Panc1 (cell line): Measurements from ENCODE around the gene POLD3.

Experiments
- POLR2AphosphoS5 ChIP-seq: IDR thresholded peaks from 2 replicates; pipeline ENCODE4 v1.6.1; 2012; ENCODE audit warnings: mild to moderate bottlenecking, low read depth, low read length, moderate library complexity
- SIN3A ChIP-seq: IDR thresholded peaks from 2 replicates; pipeline ENCODE4 v1.6.1; 2012; ENCODE audit warnings: low read depth, mild to moderate bottlenecking, low read length, moderate library complexity, borderline replicate concordance; ENCODE audit not compliant: insufficient read depth
- TCF7L2 ChIP-seq: IDR thresholded peaks from 2 replicates; pipeline ENCODE4 v1.6.1; 2011; ENCODE audit warnings: mild to moderate bottlenecking, low read depth, low read length, inconsistent platforms
- TF ChIP-seq, protein P1 (sequence below): fragments of 450-650 bp; IDR thresholded peaks from 2 replicates; pipeline ENCODE4 v1.5.1; 2017; ENCODE audit warnings: mild to moderate bottlenecking
- TF ChIP-seq, protein P2 (sequence below), 2 experiments: IDR thresholded peaks; 2 replicates each; pipeline ENCODE4 v1.6.1; 2011 to 2012; ENCODE audit warnings: low read depth in 2 of 2, control low read depth in 1 of 2, low read length in 1 of 2, mild to moderate bottlenecking in 1 of 2, moderate library complexity in 1 of 2; ENCODE audit not compliant: insufficient read depth in 1 of 2

DNA sequence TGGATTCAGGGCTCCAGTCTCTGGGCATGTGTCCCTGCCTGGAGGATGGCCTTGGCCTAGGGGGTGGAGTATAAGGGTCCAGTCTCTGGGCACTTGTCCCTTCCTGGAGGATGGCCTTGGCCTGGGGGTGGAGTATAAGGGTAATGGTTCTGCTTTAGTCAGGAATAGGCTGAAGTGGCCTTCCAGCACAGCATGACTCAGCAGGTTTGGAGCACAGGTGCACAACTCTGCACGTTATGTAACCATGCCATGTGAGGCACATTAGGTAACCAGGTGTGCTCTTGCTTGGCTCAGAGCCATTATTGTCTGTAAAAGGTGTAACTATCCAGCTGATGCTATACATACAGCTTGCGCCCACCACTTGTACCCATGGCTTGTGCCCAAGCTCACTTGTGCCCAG, 48.4 kb upstream of the POLD3 start:
- TF ChIP-seq, protein P1, sequence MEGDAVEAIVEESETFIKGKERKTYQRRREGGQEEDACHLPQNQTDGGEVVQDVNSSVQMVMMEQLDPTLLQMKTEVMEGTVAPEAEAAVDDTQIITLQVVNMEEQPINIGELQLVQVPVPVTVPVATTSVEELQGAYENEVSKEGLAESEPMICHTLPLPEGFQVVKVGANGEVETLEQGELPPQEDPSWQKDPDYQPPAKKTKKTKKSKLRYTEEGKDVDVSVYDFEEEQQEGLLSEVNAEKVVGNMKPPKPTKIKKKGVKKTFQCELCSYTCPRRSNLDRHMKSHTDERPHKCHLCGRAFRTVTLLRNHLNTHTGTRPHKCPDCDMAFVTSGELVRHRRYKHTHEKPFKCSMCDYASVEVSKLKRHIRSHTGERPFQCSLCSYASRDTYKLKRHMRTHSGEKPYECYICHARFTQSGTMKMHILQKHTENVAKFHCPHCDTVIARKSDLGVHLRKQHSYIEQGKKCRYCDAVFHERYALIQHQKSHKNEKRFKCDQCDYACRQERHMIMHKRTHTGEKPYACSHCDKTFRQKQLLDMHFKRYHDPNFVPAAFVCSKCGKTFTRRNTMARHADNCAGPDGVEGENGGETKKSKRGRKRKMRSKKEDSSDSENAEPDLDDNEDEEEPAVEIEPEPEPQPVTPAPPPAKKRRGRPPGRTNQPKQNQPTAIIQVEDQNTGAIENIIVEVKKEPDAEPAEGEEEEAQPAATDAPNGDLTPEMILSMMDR: no peak
- TF ChIP-seq POLR2AphosphoS5 (no peak), SIN3A (no peak), TCF7L2 (no peak)
- TF ChIP-seq, protein P2, sequence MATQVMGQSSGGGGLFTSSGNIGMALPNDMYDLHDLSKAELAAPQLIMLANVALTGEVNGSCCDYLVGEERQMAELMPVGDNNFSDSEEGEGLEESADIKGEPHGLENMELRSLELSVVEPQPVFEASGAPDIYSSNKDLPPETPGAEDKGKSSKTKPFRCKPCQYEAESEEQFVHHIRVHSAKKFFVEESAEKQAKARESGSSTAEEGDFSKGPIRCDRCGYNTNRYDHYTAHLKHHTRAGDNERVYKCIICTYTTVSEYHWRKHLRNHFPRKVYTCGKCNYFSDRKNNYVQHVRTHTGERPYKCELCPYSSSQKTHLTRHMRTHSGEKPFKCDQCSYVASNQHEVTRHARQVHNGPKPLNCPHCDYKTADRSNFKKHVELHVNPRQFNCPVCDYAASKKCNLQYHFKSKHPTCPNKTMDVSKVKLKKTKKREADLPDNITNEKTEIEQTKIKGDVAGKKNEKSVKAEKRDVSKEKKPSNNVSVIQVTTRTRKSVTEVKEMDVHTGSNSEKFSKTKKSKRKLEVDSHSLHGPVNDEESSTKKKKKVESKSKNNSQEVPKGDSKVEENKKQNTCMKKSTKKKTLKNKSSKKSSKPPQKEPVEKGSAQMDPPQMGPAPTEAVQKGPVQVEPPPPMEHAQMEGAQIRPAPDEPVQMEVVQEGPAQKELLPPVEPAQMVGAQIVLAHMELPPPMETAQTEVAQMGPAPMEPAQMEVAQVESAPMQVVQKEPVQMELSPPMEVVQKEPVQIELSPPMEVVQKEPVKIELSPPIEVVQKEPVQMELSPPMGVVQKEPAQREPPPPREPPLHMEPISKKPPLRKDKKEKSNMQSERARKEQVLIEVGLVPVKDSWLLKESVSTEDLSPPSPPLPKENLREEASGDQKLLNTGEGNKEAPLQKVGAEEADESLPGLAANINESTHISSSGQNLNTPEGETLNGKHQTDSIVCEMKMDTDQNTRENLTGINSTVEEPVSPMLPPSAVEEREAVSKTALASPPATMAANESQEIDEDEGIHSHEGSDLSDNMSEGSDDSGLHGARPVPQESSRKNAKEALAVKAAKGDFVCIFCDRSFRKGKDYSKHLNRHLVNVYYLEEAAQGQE (IDR thresholded peaks at IDR 0.05; ENCODE audit: insufficient read depth in 1 of 2, low read depth in 2 of 2, low read length in 1 of 2): no peak
